Measurements from ENCODE around the gene RNF44.
A peak's percentile ranks its signal among the peaks of the same experiment; 100 is the strongest.

DNA sequence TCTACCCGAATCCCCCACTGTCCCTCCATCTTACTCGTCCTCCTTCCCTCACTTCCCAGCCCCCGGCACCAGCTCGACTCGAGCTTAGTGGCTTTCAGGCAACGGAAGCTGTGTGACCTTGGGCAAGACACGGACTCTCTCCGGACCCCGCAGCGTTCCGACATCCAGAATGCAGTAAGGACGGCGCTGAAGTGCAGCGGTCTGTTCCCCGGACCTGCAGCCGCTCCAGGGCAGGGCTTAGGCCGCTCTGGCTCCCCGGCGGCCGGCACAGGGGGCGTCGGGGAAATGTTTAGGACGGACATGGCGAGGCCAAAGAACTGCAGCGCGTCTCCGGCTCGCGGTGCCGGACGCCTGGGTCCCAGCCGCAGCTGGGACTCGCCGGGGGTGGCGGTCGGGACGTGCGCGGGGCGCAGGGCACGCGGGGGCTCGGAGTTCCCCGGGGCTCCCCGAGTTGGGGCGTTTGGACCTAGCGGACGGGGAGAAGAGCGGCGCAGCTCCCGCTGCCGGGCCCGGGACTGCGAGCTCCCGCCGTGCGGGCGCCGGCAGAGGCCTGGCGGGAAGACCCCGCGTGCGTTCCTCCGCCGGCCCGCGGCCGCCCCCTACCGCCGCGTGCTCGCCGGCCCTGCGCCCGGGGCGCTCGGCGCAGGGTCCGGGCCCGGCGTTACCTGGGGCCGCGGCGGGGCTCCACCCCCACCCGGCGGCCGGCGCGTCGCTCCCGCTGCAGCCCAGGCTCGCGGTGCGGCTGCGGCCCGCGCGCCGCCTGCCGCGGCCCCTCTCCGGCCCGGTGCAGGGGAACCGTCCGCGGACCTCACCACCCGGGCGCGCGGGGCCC is 5.6 kb upstream of the RNF44 start:
- TF ChIP-seq EP300 (IDR thresholded peaks at IDR 0.05) (no peak), POLR2A (IDR thresholded peaks at IDR 0.05) (peak in 1 of 2 donors; percentile 2), POLR2AphosphoS5 (IDR thresholded peaks at IDR 0.05) (no peak)
- TF ChIP-seq, protein P1, sequence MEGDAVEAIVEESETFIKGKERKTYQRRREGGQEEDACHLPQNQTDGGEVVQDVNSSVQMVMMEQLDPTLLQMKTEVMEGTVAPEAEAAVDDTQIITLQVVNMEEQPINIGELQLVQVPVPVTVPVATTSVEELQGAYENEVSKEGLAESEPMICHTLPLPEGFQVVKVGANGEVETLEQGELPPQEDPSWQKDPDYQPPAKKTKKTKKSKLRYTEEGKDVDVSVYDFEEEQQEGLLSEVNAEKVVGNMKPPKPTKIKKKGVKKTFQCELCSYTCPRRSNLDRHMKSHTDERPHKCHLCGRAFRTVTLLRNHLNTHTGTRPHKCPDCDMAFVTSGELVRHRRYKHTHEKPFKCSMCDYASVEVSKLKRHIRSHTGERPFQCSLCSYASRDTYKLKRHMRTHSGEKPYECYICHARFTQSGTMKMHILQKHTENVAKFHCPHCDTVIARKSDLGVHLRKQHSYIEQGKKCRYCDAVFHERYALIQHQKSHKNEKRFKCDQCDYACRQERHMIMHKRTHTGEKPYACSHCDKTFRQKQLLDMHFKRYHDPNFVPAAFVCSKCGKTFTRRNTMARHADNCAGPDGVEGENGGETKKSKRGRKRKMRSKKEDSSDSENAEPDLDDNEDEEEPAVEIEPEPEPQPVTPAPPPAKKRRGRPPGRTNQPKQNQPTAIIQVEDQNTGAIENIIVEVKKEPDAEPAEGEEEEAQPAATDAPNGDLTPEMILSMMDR (IDR thresholded peaks at IDR 0.05) = peak in 1 of 4 experiments; percentile 13

All from sigmoid colon (tissue), 4 donors.